ENCODE data around the gene ANKRD55.
"Not testable (repeated sequence)": the region's sequence is repeated elsewhere in the genome, so short reads cannot be mapped to it uniquely, and the experiment has no call there.

The ANKRD55 gene

DNA sequence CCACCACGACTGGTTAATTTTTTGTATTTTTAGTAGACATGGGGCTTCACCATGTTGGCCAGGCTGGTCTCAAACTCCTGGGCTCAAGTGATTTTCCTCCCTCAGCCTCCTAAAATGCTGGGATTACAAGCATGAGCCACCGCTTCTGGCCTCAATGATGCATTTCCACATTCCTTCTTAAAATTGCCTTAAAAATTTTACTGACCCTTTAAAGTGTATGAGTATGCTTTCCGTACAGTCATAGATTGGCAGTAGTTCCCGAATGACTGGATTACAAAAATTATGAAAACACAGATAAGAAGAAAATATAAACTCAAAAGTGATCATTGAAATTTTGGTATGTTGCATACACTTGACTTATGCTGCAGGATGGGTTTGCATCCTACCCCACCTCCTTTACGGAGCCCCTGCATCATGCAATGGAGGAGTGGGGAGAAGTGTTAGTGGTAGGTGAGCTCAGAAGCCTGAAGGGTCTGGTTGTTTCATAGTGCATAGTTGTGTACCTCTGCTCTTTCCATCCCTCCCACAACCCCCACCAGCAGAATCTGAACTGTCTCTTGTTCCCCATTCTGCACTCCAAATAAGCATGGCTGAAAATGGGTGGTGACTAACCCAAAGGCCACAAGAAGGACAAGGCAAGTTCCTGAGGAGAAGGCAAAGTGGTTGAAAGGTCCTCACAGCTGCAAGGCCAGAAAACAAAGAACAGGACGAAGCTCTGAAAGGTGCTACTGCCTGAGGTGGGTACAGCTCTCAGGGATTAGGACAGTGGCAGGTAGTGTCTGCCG, 26.8 kb downstream of the ANKRD55 start:
- DNase-seq: peak; percentile 35 to 69 (median 62)

GRCh38 chr5:56203936-56204335, 29.2 kb downstream of the ANKRD55 start:
- not testable (repeated sequence) for DNase-seq

GRCh38 chr5:56202483-56202882, 30.6 kb downstream of the ANKRD55 start:
- peak; percentile 23 to 72 (median 55) for DNase-seq

DNA sequence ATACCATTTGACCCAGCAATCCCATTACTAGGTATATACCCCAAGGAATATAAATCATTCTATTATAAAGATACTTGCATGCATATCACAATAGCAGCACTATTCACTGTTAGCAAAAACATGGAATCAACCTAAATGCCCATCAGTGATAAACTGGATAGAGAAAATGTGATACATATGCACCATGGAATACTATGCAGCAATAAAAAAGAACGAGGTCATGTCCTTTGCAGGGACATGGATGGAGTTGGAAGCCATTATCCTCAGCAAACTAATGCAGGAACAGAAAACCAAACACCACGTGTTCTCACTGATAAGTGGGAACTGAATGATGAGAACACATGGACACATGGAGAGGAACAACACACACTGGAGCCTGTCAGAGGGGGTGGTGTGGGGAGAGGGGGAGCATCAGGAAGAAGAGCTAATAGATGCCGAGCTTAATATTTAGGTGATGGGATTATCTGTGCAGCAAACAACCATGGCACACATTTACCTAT, 31.3 kb downstream of the ANKRD55 start:
- not testable (repeated sequence) for DNase-seq

DNA sequence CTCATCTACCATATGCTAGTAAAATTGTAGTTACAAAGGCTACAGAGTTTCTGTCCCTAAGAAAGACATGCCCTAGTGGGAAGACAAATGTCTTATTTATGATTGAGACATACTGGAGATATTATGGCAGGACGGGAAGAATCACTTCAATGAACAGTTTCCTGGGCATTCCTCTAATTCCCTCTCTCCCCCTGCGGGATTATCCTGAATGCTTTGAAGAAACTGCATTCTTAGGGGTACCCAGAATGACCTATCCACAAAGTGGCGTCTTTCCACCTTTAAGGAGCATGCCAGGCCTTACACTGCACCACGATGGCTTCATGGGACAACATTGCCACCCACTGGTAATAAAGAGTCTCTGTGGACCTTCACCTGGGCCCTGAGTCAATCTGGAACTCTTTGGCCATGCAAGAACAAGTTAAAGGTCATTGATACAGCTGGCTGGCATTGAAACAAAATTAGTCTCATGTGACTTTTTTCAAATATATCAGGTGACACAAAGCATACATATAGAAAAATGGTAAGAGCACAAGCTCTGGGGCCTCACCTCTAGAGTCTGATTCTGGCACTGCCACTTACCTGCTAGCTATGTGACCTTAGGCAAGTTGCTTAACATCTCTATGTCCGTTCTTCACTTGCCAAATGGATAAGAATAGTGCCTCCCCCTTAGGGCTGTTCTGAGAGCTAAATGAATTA, 32.0 kb downstream of the ANKRD55 start:
- DNase-seq: peak; percentile 72 to 89 (median 78)

GRCh38 chr5:56195016-56195415, 38.1 kb downstream of the ANKRD55 start:
- no peak for DNase-seq

DNA sequence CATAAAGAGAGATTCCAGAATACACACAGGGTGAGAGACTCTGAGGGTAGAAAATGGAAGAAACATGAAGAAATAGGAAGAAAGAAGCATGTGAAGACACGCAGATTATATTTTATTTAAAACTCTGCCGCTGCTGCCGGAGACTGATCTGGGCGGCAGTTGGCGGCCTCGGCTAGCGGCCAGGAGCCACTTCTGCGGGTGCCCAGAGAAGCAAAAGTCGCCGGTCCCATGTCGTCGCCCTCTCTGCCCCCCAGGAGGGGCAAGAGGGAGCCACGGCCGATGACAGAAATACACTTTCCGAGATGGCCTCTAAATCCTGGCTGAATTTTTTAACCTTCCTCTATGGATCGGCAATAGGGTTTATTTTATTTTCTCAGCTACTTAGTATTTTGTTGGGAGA, 40.9 kb downstream of the ANKRD55 start:
- DNase-seq: no peak

- peak; percentile 34 to 79 (median 64) for DNase-seq
Measured at GRCh38 chr5:56191656-56192055, 41.5 kb downstream of the ANKRD55 start.

- peak; percentile 89 to 96 (median 92) for DNase-seq
Measured at GRCh38 chr5:56190497-56190896, 42.6 kb downstream of the ANKRD55 start.

GRCh38 chr5:56185768-56186311, 47.3 kb downstream of the ANKRD55 start:
- DNase-seq: no peak

- DNase-seq: peak; percentile 36 to 88 (median 68)
Measured at GRCh38 chr5:56183506-56183905, 49.6 kb downstream of the ANKRD55 start.

DNA sequence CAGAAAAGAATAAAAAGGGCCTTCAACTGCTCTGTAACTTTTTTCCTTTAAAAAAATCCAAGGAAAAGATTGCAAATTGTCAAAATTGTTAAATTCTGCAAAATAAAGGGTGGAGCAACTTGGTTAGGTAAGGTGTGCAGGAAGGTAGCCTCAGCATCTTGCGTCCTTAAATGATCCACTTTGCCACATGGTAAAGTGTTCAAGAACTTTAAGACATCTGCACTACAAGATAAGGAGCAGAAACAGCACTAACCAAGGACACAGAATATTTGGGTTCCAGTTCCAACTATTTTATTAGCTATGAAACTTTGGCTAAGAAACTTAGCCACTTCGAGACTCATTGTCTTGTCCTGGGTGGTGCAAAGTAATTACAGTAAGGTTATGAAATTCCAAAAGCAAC, 53.7 kb downstream of the ANKRD55 start:
- no peak for DNase-seq

DNA sequence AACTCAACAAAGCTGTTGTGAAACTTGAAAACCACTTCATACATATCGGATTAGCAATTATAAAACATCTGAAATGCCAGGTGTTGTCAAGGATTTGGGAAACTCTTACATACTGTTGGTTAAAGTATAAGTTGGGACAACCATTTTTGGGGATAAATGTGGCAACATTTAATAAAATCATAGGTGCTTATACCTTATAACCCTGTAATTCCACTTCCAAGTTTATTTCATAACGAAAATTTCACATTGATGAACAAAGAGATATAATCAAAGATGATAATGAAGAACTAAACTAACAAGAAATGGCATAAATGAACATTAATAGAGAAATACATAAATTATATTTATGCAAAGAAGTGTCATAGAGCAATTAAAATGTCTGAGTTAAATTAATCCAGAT, 54.3 kb downstream of the ANKRD55 start:
- no peak for DNase-seq

- no peak for DNase-seq
Measured at GRCh38 chr5:56176871-56177533, 56.1 kb downstream of the ANKRD55 start.

- no peak for DNase-seq
Measured at GRCh38 chr5:56176155-56176798, 56.9 kb downstream of the ANKRD55 start.

GRCh38 chr5:56175488-56175887, 57.6 kb downstream of the ANKRD55 start:
- DNase-seq: peak in 3 of 4 experiments; percentile 26 to 36 (median 33)

DNA sequence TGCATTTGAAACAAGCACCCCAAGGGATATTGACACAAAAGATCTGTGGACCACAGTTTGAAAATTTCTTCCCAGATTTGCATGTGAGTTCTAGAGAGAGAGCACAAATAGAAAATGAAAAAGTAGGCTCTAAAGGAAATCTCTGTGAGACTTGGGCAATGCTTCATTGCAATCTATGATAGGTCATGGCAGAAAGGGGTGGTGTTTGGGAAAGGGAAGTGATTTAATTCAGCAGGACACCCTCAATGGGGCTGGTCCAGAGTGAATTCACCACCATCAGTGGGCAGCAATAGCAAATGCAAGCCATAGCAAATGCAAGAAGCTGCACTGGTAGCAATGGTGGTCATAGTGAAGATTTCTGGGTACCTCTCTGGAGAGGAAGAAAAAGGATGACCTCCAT, 58.1 kb downstream of the ANKRD55 start:
- DNase-seq: peak; percentile 48 to 79 (median 74)

- DNase-seq: peak in 2 of 4 experiments; percentile 51 to 65
Measured at GRCh38 chr5:56172241-56172640, 60.9 kb downstream of the ANKRD55 start.

GRCh38 chr5:56170557-56170956, 62.6 kb downstream of the ANKRD55 start:
- DNase-seq: no peak

- DNase-seq: no peak
Measured at GRCh38 chr5:56169949-56170348, 63.2 kb downstream of the ANKRD55 start.

- no peak for DNase-seq
Measured at GRCh38 chr5:56169281-56169680, 63.8 kb downstream of the ANKRD55 start.

DNA sequence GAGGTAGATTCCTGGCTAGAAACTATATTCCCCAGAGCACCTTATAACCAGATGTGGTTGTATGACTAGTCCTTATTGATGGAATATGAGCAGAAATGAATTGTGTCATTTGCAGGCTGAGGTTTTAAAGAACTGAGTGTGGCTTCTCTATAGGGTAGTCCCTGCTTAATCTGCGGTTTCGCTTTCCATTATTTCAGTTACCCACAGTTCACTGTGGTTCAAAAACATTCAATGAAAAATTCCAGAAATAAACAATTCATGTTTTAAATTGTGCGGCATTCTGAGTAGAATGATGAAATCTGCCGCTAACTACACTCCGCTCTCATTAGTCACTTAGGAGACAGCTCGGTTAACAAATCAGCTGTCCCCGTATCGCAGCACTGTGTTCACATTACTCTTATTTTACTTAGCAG, 65.1 kb downstream of the ANKRD55 start:
- DNase-seq: peak in 3 of 4 experiments; percentile 30 to 59 (median 45)

Measured in suppressor macrophage (primary cell).